Measurements from ENCODE around the gene ATP2C1.

Gene ATP2C1

DNA sequence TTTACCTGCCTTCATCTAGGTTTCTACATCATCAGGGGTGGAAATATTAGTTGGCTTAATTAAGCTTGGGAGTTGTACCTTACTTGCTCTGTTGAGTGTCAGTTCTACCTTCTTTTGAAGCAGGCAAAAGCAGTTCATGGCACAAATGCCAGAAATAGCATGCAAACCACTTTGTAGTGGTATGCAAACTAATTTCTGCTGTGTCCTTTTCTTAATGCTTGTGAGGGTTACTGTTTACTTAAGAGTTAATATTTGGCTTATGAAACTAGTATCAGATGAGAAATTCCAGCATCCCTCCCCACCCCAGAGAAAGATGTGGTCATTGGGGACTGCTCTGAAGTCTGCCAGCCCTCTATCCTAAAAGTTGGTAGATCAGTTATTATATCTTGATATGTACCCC, 7.1 kb downstream of the ATP2C1 start:
- no peaks in the 10 kb centered on the region for H3K27me3 ChIP-seq
- no peak overlapping the region for H3K27ac ChIP-seq

DNA sequence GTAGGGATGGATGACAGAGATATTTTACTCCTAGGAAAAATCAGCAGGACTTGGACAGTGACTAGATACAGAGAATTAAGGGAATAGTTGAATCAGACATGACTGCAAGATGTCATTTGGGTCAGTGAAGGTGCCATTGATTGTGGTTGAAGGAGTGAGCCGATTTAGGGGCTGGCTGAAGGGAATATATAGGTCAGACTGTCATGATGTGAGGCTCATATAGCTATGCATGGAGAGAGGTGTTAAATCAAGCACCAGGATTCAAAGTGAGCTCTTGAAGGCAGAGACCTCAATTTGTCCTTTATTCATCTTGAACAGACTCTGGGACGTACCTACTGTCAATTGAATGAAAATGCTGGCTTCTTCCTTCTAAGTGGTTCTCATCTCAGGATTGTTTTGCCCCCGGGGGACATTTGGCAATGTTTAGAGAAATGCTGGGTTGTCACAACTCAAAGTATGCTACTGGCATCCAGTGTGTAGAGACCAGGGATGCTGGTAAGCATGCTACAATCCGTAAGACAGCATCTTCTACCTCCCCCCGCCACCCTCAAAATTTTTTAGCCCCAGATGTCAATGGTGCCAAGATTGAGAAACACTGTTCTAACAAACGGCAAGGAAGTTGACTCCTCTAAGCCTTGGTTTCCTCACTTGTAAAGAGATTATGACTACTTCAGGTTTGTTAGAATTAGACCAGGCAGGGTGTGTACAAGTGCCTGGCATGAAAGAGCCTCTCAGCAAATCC, 7.8 kb downstream of the ATP2C1 start:
- Histone ChIP-seq H3K36me3 (no peaks in the 10 kb centered on the region), H3K27ac (no peak overlapping the region)
- TF ChIP-seq, protein P1, sequence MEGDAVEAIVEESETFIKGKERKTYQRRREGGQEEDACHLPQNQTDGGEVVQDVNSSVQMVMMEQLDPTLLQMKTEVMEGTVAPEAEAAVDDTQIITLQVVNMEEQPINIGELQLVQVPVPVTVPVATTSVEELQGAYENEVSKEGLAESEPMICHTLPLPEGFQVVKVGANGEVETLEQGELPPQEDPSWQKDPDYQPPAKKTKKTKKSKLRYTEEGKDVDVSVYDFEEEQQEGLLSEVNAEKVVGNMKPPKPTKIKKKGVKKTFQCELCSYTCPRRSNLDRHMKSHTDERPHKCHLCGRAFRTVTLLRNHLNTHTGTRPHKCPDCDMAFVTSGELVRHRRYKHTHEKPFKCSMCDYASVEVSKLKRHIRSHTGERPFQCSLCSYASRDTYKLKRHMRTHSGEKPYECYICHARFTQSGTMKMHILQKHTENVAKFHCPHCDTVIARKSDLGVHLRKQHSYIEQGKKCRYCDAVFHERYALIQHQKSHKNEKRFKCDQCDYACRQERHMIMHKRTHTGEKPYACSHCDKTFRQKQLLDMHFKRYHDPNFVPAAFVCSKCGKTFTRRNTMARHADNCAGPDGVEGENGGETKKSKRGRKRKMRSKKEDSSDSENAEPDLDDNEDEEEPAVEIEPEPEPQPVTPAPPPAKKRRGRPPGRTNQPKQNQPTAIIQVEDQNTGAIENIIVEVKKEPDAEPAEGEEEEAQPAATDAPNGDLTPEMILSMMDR (IDR thresholded peaks at IDR 0.05): no peak

More for the DNA sequence above, 7.1 kb downstream of the ATP2C1 start:
- TF ChIP-seq, protein P1 (IDR thresholded peaks at IDR 0.05): no peak
- H3K4me3 ChIP-seq (ENCODE audit: low read depth in 1 of 2, low read length in 1 of 2): no peak overlapping the region
- no peaks in the 10 kb centered on the region for H3K9me3 ChIP-seq
- peaks cover 17 to 24% of the 10 kb centered on the region in 2 experiments for H3K4me1 ChIP-seq (ENCODE audit: control insufficient read depth in 1 of 2, insufficient read depth in 1 of 2, low read depth in 1 of 2, low read length in 1 of 2)
- no peaks in the 10 kb centered on the region for H3K36me3 ChIP-seq

GRCh38 chr3:130903412-130903908, 9.6 kb downstream of the ATP2C1 start:
- peaks cover 17 to 26% of the 10 kb centered on the region in 2 experiments for H3K4me1 ChIP-seq (ENCODE audit: control insufficient read depth in 1 of 2, insufficient read depth in 1 of 2, low read depth in 1 of 2, low read length in 1 of 2)

More for the DNA sequence above, 7.8 kb downstream of the ATP2C1 start:
- Histone ChIP-seq H3K4me3 (ENCODE audit: low read depth in 1 of 2, low read length in 1 of 2) (no peak overlapping the region), H3K9me3 (no peaks in the 10 kb centered on the region), H3K4me1 (ENCODE audit: control insufficient read depth in 1 of 2, insufficient read depth in 1 of 2, low read depth in 1 of 2, low read length in 1 of 2) (peaks cover 17 to 26% of the 10 kb centered on the region in 2 experiments), H3K27me3 (no peaks in the 10 kb centered on the region)

DNA sequence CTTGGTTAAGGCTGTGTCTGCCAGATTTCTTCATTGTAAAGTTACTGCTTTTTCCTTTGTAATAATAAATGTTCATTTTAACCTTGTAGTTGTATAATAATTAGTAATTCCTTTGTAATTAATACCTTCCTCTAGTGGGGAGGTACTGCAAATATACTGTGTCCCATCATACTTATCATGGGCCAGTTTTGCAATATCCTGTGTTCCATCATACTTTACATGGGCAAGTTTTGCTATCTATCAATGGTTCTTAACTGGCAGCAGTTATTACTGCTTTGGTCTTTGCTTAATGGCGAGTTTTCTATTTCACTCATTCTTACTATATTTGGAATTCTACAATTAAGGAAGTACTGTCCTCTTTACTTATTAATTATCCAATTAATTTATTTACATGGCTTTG, 10.6 kb downstream of the ATP2C1 start:
- Histone ChIP-seq H3K27me3 (no peaks in the 10 kb centered on the region), H3K9me3 (no peaks in the 10 kb centered on the region), H3K4me3 (ENCODE audit: low read depth in 1 of 2, low read length in 1 of 2) (no peak overlapping the region), H3K27ac (no peak overlapping the region), H3K36me3 (no peaks in the 10 kb centered on the region), H3K4me1 (ENCODE audit: control insufficient read depth in 1 of 2, insufficient read depth in 1 of 2, low read depth in 1 of 2, low read length in 1 of 2) (peaks cover 17 to 26% of the 10 kb centered on the region in 2 experiments)
- TF ChIP-seq, protein P1 (IDR thresholded peaks at IDR 0.05): no peak

More at GRCh38 chr3:130903412-130903908, 9.6 kb downstream of the ATP2C1 start:
- Histone ChIP-seq H3K36me3 (no peaks in the 10 kb centered on the region), H3K4me3 (ENCODE audit: low read depth in 1 of 2, low read length in 1 of 2) (no peak overlapping the region), H3K27me3 (no peaks in the 10 kb centered on the region), H3K9me3 (no peaks in the 10 kb centered on the region), H3K27ac (no peak overlapping the region)
- TF ChIP-seq, protein P1 (IDR thresholded peaks at IDR 0.05): no peak

GRCh38 chr3:130905551-130905950, 11.7 kb downstream of the ATP2C1 start:
- Histone ChIP-seq H3K4me1 (ENCODE audit: control insufficient read depth in 1 of 2, insufficient read depth in 1 of 2, low read depth in 1 of 2, low read length in 1 of 2) (peaks cover 17 to 26% of the 10 kb centered on the region in 2 experiments), H3K27ac (peak overlapping the region; percentile 22), H3K27me3 (no peaks in the 10 kb centered on the region), H3K4me3 (ENCODE audit: low read depth in 1 of 2, low read length in 1 of 2) (no peak overlapping the region), H3K36me3 (no peaks in the 10 kb centered on the region), H3K9me3 (no peaks in the 10 kb centered on the region)
- TF ChIP-seq, protein P1 (IDR thresholded peaks at IDR 0.05): no peak

Data from neutrophil (primary cell).